IPS-11a (cell line): ENCODE data around the gene ASPHD2.
"Not testable (repeated sequence)": the region's sequence is repeated elsewhere in the genome, so short reads cannot be mapped to it uniquely, and the experiment has no call there.

Source experiments
- H3K4me3 ChIP-seq: one replicate; pipeline ENCODE4 v1.5.1; 2013; ENCODE audit warnings: low read depth, low read length, control low read depth

Gene ASPHD2

DNA sequence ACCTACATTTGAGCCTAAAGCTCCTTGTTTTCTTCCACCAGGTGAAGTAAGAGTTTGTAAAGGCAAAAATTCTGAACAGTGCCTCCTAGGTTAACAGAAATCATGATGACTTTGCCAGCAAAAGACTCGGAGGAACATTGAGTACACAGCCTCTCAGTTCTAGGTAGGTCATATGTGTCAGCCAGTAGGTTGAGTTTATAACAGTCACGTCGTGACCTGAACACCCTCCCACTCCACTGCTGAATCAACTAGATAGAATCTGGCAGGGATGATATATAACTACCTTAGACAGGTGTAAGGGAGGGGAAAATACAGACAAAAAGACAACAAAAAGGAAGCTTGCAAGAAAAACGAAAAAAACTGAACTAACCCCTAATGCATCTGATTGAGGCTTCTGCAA lies 12.8 kb upstream of the ASPHD2 start:
- no peak overlapping the region for H3K4me3 ChIP-seq

DNA sequence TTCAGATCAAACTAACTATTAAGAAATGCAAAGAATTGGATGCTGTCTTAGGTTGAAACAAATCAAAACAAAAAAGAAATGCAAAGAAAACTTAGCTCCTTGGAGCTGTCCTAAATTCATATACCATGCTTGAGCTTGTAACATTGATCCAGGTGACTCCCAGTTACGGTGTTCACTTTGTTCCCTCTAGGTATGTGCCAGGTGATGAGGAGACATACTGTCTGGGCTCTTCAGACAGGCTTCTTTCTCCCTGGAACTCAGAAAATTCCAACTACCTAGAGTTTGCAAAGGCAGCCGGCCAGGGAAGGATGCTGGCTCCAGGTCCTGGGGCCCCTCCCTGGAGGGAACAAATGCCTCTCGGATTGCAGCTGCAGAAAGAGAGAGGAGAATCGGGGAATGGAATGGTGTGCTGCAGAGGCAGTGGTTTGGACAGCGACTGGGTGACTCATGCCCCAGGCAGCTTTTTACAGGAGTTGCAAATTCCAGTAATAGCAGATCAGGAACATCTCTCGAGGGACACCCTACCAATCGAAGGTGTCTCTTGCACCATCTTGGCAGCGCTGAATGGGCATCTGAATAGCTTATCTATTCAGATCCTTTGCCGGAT lies 12.3 kb upstream of the ASPHD2 start:
- H3K4me3 ChIP-seq = no peak overlapping the region

DNA sequence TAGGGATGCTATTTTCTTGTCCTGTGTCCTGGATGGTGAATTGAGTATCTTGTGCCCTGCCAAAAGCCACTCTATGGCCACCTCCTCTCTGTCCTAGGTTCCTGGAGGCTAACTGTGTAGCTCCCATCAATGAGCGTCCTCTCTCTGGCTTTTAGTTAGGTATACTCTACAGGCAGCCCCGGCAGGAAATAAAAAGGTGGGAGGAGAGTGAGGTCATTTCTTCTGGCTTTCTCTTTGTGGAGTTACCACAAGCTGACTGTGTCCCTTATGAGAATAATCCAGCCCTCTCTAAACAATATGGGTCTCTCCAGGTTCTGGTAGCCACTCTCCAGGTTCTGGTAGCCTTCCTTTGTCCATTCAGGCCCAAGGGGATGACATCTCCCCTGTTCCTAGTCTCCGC lies 11.7 kb upstream of the ASPHD2 start:
- no peak overlapping the region for H3K4me3 ChIP-seq

DNA sequence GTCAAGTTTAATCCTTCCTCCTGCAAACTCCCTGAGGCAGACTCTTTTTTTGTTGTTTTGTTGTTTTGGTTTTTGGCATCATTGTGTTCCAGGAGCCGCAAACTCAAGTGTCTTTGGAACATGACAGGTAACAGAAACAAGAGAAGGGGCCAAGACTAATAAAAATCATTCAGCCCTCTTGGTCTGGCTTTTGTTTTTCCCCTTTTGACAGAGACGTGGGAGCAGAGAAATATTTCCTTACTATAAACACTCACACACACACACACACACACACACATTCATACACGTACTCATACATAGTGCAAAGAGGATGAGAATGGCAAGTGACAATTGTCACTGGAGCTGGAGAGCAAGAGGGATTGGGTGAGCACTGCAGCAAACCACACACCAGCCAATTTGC lies 10.4 kb upstream of the ASPHD2 start:
- H3K4me3 ChIP-seq = no peak overlapping the region

DNA sequence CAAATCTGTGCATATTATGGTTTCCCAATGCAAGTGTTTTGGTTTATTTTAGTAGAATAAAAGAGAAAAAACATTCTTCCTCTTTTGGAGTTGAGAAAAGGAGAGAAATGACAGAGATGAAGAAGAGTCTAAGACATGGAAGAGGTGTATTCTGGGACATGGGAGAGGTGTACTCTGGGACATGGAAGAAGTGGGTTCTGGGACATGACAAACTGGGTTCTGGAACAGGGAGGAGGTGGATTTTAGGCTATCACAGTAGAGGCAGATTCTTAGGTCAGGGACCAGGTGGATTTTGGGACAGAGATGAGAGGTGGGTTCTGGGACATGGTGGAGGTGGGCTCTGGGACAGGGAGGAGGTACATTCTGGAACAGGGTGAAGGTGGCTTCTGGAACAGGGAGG lies 2.1 kb upstream of the ASPHD2 start:
- H3K4me3 ChIP-seq = no peak overlapping the region

DNA sequence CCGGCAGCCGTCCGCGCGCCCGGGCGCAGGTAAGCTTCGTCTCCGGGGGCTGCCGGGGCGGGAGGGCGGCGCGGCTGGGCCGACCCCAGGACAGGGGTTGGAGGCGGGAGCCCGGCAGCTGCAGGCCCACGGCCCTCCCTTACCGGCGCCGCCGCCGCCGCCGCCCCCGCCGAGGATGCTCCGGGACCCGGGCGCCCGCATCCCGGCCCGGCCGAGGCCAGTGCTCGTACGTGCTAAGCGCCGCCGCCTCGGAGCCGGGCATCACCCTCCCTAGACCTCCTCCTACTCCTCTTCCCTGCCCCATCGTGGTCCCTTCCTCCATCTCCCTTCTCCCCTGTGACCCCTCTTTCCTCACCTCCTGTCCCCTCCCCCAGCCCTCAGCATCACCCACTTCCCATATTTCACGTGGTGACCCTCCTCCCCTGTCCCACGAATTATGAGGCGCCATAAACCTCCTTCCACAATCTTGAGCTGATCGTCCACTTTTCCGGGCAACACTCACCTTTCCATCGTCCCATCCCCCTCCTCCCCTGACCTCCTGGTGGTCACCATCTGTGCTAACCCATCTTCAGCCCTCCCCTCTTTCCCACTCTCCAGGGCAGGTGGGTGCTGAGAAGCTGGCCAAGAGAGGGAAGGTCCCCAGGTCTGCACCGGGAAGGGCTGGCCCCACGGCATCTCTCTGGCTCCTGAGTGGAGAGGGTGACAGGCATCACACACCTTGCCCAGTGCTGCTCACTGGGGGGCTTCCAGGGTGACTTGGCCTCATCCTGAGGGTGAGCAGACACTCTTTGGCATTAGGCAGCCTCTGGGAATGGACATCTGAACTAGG lies 612 bp downstream of the ASPHD2 start:
- H3K4me3 ChIP-seq = peak overlapping the region; percentile 55

DNA sequence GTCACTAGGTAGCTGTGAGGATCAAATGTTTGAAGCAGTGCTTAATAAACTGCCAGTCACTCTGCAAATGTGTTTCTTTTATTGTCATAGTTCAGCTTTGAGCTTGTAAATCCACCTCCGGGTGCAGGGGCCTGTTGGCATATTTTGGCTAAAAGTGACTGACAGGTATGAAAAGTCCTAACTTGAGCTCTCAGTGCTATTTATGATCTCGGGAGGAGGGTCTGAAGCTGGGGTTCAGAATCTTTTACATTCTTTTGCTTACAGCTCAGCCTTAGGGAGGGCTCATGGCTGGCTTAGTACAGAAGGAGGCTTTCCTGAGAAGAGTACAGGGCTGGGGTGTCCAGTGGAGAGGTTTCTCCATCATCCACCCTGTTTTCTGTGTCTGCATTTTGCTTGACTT lies 1.5 kb downstream of the ASPHD2 start:
- H3K4me3 ChIP-seq = no peak overlapping the region

DNA sequence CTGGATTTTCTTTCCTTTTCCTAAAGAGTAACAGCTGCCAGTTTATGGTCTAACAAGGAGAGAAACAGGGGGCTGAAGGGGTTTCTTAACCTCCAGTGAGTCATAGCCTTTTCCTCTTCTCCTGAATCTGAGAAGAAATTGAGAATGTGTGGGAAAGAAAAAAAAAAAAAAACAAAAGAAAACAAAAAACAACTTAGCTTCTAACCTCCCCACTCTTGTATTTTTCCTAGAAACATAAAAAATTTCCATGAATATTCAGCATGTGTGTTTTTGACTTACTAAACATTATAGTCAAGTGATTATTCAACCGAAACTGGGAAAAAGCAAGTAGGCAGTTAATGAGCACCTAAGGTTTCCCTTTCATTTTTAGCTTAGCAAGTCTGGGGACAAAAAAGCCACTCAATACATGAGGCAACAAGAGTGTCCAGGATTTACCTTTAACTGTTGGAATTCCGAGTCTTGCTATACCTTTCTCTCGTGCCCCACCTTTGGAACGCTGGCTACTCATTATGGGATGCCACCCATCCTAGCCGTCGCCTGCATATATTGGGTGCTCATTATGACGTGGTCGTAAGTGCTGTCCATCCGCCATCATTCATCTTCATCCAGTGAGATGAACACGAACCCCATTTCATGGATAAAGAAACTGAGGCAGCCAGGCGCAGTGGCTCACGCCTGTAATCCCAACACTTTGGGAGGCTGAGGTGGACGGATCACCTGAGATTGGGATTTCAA lies 2.4 kb downstream of the ASPHD2 start:
- no peak overlapping the region for H3K4me3 ChIP-seq

DNA sequence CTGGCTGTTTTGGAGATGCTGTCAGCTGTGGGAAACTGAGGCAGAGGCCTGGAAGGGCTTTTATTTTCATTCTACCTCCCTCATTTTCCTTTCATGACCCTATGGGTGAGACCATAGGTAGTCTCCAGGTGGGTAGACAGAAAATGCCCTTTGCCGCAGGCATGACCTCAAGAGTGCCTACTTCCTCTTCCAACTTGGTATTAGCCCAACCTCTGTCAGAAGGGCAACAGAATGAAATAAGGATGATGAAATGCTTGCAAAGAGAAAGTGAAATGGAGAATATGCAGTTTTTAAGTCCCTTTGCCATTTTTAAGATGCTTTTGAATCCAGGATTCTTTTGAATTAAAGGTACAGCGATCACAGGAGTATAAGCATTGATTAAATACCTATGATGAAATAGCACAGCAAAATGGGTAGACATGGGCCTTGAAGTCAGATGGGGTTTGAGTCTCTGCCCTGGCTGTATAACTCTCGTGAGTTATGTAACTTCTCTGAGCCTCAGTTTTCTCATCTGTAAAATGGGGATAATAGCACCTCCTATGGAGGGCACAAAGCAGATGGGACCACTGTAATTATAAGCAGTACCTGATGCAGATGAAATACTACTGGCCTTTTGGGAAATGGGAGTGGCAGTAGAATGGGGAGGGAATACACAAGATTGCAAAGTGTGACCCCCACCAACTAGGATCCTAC lies 3.7 kb downstream of the ASPHD2 start:
- H3K4me3 ChIP-seq = no peak overlapping the region

DNA sequence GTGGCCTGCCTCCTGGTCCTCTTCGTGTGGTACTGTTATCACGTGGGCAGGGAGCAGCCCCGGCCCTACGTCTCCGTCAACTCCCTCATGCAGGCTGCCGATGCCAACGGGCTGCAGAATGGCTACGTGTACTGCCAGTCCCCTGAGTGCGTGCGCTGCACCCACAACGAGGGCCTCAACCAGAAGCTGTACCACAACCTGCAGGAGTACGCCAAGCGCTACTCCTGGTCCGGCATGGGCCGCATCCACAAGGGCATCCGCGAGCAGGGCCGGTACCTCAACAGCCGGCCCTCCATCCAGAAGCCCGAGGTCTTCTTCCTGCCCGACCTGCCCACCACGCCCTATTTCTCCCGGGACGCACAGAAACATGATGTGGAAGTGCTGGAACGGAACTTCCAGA lies 4.7 kb downstream of the ASPHD2 start:
- H3K4me3 ChIP-seq = no peak overlapping the region

DNA sequence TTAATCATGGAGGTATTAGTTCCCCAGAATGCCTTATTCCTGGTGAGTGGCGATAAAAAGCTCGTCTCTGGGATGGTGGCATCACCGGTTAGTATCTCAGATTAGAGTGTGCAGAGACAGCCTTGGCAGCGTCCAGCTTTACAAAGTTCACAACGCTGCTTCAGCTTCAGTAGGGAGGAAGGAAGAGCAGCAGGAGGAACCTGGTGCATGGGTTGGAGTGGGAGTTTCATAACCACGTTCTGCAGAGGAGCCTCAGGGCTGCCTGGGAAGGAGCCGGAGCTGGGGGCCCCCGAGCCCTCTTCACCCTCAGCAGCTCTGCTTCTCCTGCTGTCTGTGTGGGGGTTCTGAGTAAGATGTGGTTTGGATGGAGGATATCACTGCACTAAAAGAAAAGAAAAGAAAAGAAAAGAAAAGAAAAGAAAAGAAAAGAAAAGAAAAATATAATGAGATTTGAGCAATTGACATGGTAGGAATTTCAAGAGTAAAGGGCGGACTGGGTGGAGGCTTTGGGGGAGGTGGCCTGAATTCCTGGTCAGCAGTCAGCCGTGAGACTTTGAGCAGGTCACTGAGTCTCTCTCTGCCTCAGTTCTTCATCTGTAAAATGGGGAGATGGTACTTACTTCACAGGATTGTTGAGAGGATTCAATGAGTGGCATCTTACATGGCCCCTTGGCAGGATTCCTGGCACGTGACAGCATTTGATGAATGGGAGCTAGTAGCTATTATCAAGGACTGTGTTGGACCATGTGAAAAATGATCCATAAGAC lies 6.5 kb downstream of the ASPHD2 start:
- H3K4me3 ChIP-seq = no peak overlapping the region

DNA sequence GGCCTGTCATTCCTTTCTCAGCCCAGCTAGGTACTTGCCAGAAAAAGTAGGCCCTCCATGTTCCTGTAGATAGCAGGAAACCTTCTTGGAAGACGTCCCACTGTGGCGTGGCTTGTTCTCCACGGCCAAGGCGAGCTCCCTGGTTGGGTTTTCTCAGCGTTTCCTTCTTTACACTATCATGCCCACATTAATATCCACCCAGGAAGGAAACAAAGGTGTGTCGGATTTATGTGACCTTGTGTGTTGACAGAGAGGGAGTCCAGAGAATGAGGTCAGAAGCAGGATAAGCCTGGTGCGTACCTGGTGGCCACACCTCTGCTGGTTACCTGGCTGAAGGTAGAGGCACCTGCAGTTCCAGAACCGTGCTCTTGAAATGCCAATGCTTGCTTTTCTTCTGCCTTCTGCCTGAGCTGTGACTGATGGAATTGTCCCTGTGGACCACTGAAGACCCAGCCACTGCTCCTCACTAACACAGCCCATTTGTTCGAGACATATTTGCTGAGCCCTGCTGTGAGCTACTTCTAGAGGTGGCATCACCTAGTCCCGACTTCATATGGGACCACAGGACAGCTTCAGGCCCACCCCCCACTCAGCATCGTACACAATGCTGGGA lies 7.9 kb downstream of the ASPHD2 start:
- H3K4me3 ChIP-seq = no peak overlapping the region

DNA sequence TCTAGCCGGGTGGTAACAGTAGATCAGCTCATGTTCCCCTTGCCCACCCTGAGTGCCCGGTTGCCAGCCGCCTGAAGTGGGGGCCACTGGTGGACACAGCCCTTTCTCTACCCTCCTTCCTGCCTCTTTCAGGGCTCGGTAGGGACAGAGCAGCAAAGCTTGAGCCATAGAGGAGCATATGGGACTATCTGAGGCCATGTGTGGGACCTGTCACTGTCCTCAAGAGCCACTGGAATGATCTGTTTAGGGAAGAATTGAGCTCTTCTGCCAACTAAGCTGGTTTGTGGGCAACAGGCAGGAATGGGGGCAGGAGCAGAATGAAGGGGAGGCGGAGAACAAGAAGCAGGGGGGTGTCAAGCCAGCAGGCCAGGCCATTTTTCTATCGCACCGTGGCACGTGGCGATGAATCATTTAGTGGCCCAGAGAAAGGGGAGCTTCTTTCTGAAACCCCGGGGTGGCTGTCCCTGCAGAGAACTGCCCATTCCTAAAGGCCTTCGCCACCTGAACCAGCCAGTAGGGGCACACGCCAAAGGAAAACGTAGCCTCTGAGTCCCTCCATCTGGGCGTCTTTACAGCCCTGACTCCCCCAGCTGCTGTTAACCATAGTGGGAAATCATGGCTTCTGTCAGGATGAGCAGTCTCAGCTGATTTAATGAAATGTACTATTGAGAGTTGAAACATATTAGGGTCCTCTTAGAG lies 8.8 kb downstream of the ASPHD2 start:
- no peak overlapping the region for H3K4me3 ChIP-seq

DNA sequence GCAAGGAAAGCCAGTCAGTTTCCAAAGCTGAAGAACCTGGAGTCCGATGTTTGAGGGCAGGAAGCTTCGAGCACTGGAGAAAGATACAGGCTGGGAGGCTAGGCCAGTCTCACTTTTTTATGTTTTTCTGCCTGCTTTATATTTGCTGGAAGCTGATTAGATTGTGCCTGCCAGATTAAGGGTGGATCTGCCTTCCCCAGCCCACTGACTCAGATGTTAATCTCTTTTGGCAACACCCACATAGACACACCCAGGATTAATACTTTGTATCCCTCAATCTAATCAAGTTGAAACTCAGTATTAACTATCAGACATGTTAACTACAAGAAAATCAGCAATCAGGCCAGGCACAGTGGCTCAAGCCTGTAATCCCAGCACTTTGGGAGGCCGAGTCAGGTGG lies 9.7 kb downstream of the ASPHD2 start:
- H3K4me3 ChIP-seq = not testable (repeated sequence)

DNA sequence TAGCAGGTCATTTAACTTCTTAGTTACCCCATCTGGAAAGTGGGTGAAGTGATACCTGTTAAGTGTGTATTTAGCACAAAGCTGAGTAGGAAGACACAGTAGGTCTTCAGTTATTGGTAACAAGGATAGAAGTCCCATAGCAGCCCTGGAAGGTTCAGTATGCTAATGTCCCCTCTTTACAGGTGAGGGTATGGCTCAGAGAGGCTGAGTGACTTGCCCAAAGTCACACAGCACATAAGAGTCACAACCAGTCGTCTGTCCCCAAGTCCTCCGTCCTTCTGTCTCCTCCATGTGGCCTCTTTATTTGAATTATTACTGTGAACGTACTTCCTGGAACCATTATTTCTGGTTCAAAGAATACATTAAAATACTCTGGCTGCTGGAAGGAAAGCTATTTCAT lies 10.5 kb downstream of the ASPHD2 start:
- no peak overlapping the region for H3K4me3 ChIP-seq

DNA sequence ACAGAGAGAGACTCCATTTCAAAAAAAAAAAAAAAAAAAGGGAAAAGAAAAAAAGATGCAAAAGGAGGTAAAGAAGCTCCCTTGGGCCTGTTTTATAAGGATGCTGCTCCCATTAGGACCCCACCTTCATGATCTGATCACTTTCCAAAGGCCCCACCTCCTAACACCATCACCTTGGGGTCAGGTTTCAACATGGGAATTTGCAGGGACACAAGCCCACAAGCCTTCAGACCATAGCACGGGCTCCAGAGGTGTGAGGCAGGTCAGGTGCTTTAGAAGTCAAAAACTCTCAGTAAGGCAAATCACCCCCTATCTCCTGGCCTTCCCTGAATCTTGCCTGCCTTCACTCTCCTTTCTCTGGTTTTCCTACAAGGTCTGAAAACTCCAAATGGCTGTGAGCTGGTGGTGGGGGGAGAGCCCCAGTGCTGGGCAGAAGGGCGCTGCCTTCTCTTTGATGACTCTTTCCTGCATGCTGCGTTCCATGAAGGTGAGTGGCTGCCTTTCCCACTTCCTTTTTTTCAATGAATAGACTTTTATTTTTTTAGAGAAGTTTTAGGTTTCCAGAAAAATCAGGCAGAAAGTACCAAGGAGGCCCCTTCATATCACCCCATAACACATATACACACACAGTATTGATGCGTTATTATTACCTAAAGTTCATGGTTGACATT lies 13.2 kb downstream of the ASPHD2 start:
- no peak overlapping the region for H3K4me3 ChIP-seq

DNA sequence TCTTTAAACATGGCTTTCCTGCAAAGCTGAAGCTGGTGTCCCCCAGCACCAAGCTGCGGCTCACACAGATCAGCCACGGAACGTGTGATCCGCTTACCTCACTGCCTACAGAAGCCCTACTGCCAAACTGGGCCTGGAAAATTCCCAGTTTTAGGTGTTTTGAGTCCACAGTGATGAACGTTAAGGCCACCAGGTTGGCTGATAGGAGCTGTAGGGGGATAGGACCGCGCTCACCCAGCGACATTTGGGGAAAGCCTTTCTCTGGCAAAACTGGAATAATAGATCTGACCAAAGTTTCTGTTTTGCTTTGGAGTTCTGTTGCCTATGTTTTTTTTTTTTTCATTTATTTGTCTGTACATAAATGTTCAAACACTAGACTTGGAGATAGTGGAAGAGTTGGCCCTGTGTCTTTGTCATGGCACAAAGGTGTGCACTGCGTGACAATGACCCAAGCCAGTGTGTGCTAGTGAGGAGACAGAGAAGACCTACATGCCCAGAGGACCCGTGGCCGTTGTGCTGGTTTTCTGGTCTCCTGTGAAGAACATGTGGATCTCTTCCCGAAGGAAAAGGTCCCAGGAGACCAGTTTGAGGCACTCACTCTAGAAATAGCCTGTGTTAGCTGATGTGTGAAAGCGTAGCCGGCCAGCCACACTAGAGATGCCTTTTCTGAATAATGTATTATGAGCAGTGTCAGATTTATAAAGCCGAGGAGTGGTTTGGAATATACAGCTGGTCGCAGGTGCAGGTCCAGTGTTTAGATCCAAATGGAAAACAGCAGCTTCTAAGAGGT lies 15.0 kb downstream of the ASPHD2 start:
- no peak overlapping the region for H3K4me3 ChIP-seq

DNA sequence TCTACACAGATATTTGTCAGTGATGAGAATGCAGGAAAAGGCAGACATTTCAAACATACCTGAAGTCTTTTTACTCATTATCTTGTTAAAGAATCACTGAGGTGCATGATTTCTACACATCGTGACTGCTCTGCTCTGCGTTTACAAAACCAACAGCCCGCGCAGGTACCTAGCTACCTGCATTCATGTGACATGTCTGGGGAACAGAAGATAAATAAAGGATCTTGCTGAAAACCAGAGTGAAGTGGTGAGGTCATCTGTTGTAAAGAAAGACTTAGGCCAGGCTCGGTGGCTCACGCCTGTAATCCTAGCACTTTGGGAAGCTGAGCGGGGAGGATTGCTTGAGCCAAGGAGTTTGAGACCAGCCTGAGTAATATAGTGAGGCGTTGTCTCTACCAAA lies 15.7 kb downstream of the ASPHD2 start:
- H3K4me3 ChIP-seq = no peak overlapping the region
